Natural killer cell (primary cell): Measurements from ENCODE around the gene DNLZ. TPM values are rescaled to one million over a fixed set of nuclear protein-coding genes. Genes with fewer than 3 reads are reported as not detected.

Experiments
- ATAC-seq, 3 donors: fragments of 150-1000 bp in 2 of 3; fragments of 200-7000 bp in 1 of 3; cut with Tn5 transposase; 1 replicate in 1 of 3; 2 replicates in 2 of 3; pipeline ENCODE4 v1.10.0; 2021; ENCODE audit warnings: mild to moderate bottlenecking in 2 of 3, moderate library complexity in 2 of 3
- DNase-seq, 2 donors: peaks; one replicate each; pipeline versions ENCODE4 v3.0.0 to v3.0.0-alpha.2; 2013 to 2021; ENCODE audit warnings: mixed read lengths in 1 of 2
- H3K27ac ChIP-seq: one replicate; pipeline ENCODE4 v1.5.1; 2013; ENCODE audit warnings: mild to moderate bottlenecking, low read length
- H3K27me3 ChIP-seq: one replicate; pipeline ENCODE4 v1.6.1; 2013; ENCODE audit warnings: low read length; ENCODE audit not compliant: control insufficient read depth, insufficient read depth
- H3K36me3 ChIP-seq: one replicate; pipeline ENCODE4 v1.6.1; 2013; ENCODE audit warnings: low read length; ENCODE audit not compliant: control insufficient read depth, insufficient read depth
- H3K4me1 ChIP-seq: one replicate; pipeline ENCODE4 v1.6.1; 2013; ENCODE audit warnings: low read length; ENCODE audit not compliant: control insufficient read depth, insufficient read depth
- H3K4me3 ChIP-seq: one replicate; pipeline ENCODE4 v1.5.1; 2013; ENCODE audit warnings: low read length
- H3K9me3 ChIP-seq: one replicate; pipeline ENCODE4 v1.6.1; 2013; ENCODE audit warnings: low read length; ENCODE audit not compliant: control insufficient read depth, insufficient read depth
- H3K27ac Mint-ChIP-seq, 2 donors: one replicate each; pipeline ENCODE4 v1.8.0; 2022; ENCODE audit warnings: mild to moderate bottlenecking in 2 of 2, mixed read lengths in 2 of 2, moderate library complexity in 1 of 2
- H3K27me3 Mint-ChIP-seq, 2 donors: one replicate each; pipeline ENCODE4 v1.8.0; 2022; ENCODE audit warnings: low read depth in 2 of 2, mixed read lengths in 2 of 2
- H3K36me3 Mint-ChIP-seq: one replicate; pipeline ENCODE4 v1.8.0; 2022; ENCODE audit warnings: mixed read lengths
- H3K4me1 Mint-ChIP-seq, 2 donors: one replicate each; pipeline ENCODE4 v1.8.0; 2022; ENCODE audit warnings: mixed read lengths in 2 of 2
- H3K4me3 Mint-ChIP-seq: one replicate; pipeline ENCODE4 v1.8.0; 2022; ENCODE audit warnings: mild to moderate bottlenecking, moderate library complexity, mixed read lengths
- H3K9me3 Mint-ChIP-seq, 2 donors: one replicate each; pipeline ENCODE4 v1.8.0; 2022; ENCODE audit warnings: mixed read lengths in 2 of 2
- WGBS: methylation state at CpG from one replicate; pipeline ENCODE4 v1.1.7; 2013; ENCODE audit warnings: missing lambda C conversion rate; ENCODE audit not compliant: insufficient coverage; 5-methylcytosine and 5-hydroxymethylcytosine counted together
- intact Hi-C: fragments of 100-400 bp; cut with micrococcal nuclease; formaldehyde crosslinking; loops from one replicate; pipeline ENCODE4 v1.14.2; 2022
- total RNA-seq, 4 donors: library from RNA; stranded (reverse); fragments of 120-200 nt in 1 of 4; gene quantifications; one replicate each; pipeline versions ENCODE4 v1.2.3 to v1.2.4, GENCODE V29; 2013 to 2022
- TF ChIP-seq, protein P1 (sequence below): fragments of 200-600 bp; IDR thresholded peaks from one replicate; pipeline ENCODE4 v1.8.0; 2022; ENCODE audit warnings: antibody characterized with exemption

The DNLZ gene
- total RNA-seq, 3 donors from 2014 or later (not counting 1 experiment from before 2014, with no cell fraction given), result 24.6 to 34.8 (median 28.9) TPM

DNA sequence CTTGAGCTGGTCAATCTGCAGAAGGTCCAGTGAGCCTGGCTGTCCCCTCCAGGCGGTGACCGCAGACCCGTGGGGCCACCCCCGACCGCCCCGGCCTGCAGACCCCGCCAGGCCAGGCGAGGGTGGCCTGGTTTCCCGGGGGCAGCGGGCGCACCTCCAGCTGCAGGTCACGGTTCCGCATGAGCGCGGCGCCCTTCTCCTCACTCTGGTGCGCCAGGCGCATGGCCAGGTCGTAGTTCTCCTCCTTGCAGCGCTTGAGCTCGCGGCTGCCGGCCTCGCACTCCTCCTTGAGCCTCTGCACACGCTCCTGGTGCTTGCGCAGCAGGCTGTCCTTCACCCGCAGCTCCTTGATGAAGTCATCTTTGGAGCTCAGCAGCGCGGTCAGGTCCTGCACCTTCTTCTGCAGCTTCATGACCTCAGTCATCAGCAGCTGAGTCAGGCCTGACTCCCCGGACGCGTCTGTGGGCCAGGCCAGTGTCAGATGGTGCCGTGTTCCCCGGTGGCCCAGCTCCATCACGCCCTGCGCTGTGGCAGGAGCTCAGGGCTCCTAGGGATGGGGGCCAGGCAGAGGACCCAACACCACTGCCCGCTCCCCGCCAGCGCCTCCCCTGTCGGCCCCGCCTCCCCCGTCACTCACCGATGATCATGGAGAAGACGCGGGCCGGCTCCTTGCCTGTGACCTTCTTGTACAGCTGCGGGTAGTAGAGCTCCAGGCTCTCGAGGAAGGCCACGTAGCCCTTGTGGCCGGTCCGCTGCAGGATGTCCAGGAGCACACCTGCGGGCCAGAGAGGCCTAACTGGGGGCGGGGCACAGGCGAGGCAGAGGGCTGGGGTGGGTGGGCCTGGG is 7.4 kb upstream of the DNLZ start:
- no peaks in the 10 kb centered on the region for H3K9me3 ChIP-seq
- no peak for DNase-seq
- H3K36me3 Mint-ChIP-seq, result no peaks in the 10 kb centered on the region
- H3K27me3 ChIP-seq, result peaks cover 3% of the 10 kb centered on the region
- H3K4me3 ChIP-seq, result no peak overlapping the region
- no peaks in the 10 kb centered on the region for H3K4me1 Mint-ChIP-seq
- H3K27ac Mint-ChIP-seq, result no peak overlapping the region
- 95% methylated on average over 54 of the region's 54 CpGs for WGBS
- H3K27me3 Mint-ChIP-seq, result no peaks in the 10 kb centered on the region
- intact Hi-C loops, result no loop called here
- H3K27ac ChIP-seq, result no peak overlapping the region
- no peaks in the 10 kb centered on the region for H3K9me3 Mint-ChIP-seq
- no peaks in the 10 kb centered on the region for H3K36me3 ChIP-seq
- TF ChIP-seq, protein P1, sequence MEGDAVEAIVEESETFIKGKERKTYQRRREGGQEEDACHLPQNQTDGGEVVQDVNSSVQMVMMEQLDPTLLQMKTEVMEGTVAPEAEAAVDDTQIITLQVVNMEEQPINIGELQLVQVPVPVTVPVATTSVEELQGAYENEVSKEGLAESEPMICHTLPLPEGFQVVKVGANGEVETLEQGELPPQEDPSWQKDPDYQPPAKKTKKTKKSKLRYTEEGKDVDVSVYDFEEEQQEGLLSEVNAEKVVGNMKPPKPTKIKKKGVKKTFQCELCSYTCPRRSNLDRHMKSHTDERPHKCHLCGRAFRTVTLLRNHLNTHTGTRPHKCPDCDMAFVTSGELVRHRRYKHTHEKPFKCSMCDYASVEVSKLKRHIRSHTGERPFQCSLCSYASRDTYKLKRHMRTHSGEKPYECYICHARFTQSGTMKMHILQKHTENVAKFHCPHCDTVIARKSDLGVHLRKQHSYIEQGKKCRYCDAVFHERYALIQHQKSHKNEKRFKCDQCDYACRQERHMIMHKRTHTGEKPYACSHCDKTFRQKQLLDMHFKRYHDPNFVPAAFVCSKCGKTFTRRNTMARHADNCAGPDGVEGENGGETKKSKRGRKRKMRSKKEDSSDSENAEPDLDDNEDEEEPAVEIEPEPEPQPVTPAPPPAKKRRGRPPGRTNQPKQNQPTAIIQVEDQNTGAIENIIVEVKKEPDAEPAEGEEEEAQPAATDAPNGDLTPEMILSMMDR, result no peak
- peaks cover 24% of the 10 kb centered on the region for H3K4me1 ChIP-seq
- no peak for ATAC-seq
- H3K4me3 Mint-ChIP-seq, result no peak overlapping the region

DNA sequence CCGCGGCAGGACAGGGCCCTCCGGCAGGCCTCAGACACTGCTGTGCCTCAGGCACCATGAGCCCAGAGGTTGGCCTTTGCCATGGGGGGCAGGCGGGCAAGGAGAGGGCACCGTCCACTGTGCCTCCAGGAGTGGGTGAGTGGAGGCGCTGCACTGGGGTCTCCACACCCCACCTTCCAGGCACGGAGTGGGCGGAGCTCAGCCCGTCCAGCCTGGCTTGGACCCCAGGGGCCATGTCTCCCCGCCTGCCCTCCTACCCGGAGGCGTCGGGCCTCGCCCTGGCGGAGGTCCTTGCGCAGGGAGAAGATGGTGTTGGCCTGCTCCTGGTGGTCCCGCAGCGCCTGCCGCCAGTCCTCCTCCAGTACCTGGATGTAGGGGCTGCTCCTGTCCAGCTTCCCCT is 6.5 kb upstream of the DNLZ start:
- ATAC-seq (no peak), DNase-seq (no peak)
- Mint-ChIP-seq H3K9me3 (no peaks in the 10 kb centered on the region), H3K27me3 (no peaks in the 10 kb centered on the region), H3K4me1 (no peaks in the 10 kb centered on the region), H3K36me3 (no peaks in the 10 kb centered on the region), H3K27ac (no peak overlapping the region), H3K4me3 (no peak overlapping the region)
- Histone ChIP-seq H3K9me3 (no peaks in the 10 kb centered on the region), H3K4me1 (peaks cover 29% of the 10 kb centered on the region), H3K36me3 (no peaks in the 10 kb centered on the region), H3K27ac (no peak overlapping the region), H3K27me3 (peaks cover 3% of the 10 kb centered on the region), H3K4me3 (no peak overlapping the region)
- TF ChIP-seq, protein P1, result no peak
- intact Hi-C loops, result no loop called here
- WGBS, result 96% methylated on average over 19 of the region's 19 CpGs

DNA sequence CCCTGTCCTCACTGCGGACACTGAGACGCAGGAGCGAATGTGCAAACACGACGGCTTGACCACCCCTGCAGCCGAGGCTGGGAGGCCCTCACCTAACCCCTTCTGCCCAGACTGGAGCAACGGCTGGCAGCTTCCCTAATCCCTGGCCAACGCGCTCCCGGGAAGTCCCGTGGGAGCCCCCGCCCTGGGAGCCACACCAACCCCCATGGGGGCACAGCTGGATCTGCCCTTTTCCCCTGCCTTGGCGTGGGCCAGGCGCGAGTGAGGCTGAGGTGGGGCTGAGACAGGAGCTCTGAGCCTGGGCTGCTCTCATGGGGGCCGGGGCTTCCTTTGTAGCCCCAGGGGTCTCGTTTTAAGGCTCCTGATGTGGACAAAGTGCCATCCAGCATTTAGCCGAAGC is 4.6 kb upstream of the DNLZ start:
- no peaks in the 10 kb centered on the region for H3K9me3 Mint-ChIP-seq
- intact Hi-C loops, result loop anchor here (10.0 kb wide), 1 partner anchor 53 kb away; no protein-coding TSS in a partner anchor
- 88% methylated on average over 18 of the region's 18 CpGs for WGBS
- H3K27me3 ChIP-seq, result peaks cover 3% of the 10 kb centered on the region
- H3K4me3 ChIP-seq, result no peak overlapping the region
- H3K36me3 ChIP-seq, result no peaks in the 10 kb centered on the region
- no peaks in the 10 kb centered on the region for H3K27me3 Mint-ChIP-seq
- no peak for DNase-seq
- no peaks in the 10 kb centered on the region for H3K36me3 Mint-ChIP-seq
- TF ChIP-seq, protein P1, result no peak
- no peak overlapping the region for H3K27ac ChIP-seq
- peaks cover 34% of the 10 kb centered on the region for H3K4me1 ChIP-seq
- no peaks in the 10 kb centered on the region for H3K9me3 ChIP-seq
- no peaks in the 10 kb centered on the region for H3K4me1 Mint-ChIP-seq
- ATAC-seq, result no peak
- no peak overlapping the region for H3K4me3 Mint-ChIP-seq
- H3K27ac Mint-ChIP-seq, result no peak overlapping the region
